Measurements from ENCODE around the gene LHB. TPM values are rescaled to one million over a fixed set of nuclear protein-coding genes. Genes with fewer than 3 reads are reported as not detected.

The LHB gene
- total RNA-seq, 1 experiment from 2014 or later: not detected

DNA sequence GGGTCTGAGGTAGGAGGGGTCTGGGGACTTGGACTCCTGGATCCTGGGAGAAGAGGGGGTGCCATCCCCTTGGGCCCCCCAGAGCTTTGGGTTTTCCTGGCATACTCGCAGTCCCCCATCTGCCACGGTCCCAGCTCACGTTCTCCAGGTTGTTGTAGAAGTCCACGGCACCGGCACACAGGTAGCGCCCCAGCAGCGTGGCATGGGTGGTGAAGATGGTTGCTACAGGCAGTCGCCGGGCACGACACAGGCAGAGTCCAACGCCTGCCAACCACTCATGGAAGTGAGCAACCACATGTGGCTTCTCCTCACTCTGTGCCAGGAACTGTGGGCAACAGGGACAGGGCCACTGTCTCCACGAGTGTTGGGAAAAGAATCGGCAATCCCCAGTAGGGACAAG lies 31.2 kb downstream of the LHB start:
- no peak for DNase-seq (ENCODE audit: low spot score)

DNA sequence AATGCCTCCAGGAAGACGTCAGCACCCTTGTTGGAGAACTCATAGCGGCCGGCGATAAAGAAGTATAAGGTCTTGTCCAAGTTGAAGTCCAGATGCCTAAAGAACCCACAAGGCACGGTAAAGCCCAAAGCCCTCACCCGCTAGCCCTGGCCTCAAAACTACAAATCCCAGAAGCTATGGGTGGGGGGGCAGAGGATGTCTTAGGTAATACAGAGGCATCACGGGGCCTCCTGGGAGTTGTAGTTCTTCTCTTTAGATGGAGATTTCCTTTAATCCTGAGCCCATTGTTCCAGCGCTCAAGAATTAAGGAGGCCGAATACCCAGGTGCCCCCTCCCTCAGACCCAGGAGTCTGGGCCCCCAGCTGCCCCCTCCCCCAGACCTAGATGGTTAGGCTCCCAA lies 34.6 kb downstream of the LHB start:
- DNase-seq (ENCODE audit: low spot score): no peak

DNA sequence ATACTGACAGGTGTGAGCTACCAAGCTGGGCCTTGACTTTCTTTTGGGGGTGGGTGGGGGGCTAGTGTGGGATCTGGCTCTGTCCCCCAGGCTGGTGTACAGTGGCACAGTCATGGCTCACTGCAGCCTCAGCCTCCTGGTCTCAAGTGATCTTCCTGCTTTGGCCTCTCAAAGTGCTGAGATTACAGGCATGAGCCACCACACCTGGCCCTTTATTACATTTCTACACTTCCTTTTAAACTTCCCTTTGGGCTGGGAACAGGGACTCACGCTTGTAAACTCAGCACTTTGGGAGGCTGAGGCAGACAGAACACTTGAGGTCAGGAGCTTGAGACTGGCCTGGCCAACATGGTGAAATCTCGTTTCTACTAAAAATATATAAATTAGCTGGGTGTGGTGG lies 39.8 kb downstream of the LHB start:
- DNase-seq (ENCODE audit: low spot score): no peak

DNA sequence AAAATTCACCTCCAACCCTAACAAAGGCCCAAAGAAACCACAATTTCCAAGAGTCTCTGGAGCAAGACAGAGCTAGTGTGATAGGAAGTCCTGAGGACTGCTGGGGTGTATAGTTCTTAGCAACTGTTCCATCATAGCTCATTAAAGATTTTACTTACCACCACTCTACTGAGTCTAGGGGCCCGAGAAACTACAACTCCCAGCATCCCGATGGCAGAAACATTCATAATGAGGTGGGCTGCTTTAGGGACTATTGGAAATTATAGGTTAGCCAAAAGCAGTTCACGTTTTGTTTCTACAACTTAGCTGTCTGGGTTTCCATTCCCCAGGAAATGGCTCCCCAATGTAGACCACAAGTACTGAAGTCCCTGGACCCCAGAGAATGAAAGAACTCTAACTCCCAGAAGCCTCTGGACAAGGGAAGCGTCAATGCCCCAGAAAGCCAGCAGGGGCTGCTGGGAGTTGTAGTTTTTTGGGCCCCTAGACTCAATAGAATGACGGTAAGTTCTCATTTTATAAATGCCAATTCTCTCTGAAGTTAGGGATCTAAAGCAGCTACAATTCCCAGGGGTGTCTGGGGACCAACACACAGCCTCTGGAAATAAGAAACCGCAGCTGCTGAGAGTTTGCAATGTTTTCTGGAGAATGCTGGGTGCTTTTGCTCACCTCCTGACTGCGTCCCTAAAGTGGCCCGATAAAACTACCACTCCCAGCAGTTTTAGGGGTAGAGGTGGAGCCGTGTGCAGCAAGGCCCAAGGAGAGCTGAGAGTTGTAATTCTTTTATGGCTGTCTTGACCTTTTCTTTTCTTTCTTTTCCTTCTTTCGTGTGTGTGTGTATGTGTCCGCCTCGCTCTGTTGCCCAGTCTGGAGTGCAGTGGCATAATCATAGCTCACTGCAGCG lies 40.7 kb downstream of the LHB start:
- no peak for DNase-seq (ENCODE audit: low spot score)

DNA sequence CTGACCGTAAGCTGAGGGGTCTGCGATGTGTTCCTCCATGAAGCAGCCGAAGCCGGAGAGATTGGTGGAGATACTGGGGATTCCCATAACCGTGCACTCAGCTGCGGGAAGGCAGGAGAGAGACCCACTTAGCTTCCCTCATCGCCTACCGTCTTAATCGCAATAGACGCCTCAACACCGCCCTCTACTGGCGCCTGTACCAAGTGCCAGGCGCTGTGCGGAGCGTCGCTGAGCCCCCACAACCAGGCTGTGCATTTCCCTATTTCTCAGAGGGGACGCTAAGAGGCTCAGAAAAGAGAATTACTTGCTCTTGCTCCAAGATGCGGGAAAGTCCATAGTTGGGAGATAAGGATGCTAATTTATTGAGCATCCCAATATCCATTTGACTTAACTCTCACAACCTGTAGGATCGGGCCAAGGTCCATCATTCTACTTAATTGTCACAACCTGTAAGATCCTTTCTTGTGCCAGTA lies 45.9 kb downstream of the LHB start:
- DNase-seq (ENCODE audit: low spot score): peak; percentile 52

DNA sequence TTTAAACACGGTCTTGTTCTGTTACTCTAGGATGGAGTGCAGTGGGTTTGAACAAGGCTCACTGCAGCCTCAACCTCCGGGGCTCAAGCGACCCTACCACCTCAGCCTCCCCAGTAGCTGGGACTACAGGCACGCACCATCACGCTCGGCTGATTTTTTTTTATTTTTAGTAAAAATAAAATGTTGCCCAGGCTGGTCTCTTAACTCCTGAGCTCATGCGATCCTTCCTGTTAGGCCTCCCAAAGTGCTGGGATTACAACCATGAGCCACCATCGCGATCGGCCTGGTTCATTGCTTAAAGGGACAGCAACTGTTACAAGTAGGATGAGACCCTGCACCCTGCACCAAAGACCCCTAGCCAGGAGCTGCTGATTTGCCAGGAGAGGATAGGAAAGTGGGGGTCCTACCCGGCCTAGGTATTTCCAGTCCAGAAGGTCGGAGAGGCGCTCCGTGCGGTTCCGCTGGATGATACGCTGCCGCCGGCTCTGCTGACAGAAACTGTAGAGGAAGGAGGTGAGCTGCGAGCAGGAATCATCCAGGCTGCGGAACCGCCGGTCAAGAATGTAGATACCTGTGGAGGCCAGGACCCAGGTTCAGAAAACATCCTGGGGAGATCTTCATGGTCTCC lies 46.6 kb downstream of the LHB start:
- no peak for DNase-seq (ENCODE audit: low spot score)

DNA sequence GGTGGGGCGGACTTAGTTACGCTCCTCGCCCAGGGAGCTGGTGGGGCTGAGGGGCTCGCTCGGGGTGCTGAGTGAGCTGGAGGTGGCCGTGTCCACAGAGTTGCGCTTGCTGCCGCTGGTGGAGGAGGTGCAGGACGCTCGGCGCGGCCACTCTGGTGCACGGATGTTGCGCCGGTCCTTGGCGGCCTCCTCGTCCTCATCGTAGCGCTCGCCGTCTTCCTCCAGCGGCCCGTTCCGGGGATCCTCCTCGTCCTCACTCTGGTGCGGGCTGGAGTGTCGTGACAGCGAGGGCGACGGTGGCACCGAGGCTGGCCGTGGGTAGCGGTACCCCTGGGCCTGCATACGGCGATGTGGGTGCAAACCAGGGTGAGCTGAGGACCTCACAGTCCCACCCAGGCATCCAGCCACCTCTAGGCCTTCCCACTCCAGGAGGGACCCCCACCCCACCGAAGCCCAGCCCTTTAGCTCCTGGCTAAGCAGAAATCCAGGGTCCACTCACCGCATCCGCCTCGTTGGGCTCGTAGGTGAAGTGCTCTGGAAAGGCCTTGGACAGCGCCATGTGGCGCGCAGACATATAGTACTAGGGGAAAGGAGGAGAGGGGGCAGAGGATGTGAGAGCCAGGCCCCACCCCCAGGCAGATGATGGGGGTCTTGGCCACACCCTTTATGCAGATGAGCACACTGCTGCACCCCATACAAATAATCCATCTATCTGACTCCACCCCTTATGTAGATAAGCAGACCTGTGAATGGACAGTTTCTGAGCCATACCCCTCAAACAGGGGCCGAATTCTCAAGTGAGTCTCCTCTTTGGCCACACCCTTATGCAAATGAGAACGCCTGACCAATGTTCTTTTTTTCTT lies 47.4 kb downstream of the LHB start:
- peak; percentile 48 for DNase-seq (ENCODE audit: low spot score)

DNA sequence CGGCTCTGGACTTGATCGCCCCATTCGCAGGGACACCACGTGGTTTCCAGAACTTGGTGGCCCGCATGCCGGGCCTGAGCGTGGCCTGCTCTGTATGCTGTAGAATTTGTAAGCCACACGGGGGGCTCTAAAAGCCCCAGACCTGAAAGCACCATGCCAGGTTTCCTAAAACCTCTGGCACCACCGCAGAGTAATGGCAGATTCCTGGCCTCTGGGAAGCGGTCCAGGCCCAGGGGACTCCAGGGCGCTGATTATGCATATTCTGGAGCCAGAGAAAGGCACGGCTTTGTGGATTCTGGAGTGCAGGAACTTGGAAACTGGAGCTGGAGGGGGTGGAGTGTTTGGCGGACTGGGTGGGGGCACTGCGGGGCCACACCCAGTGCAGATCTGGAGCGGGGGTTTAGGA lies 48.1 kb downstream of the LHB start:
- DNase-seq (ENCODE audit: low spot score): no peak

DNA sequence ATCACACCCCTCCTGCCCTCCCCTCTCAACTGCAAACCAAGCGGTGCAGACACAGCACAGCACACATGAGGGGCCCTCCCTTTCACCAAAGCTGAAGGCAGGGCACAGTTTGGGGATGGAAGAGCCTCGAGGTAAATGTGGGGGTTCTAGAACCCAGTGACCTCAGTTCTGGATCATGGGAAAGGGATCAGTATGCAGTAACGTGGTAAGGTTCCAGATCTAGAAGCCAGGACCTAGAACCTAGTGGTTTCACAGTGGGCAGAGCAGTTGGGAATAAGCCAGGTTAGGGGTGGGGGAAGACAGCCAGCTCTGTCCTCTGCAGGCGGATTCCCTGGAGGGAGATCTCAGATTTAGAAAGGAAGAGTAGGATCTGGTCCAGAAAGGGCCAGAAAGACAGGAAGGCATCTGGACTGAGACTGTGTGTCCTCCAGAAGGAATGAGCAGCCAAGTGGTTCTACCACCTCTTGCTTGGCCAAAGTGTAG lies 48.7 kb downstream of the LHB start:
- no peak for DNase-seq (ENCODE audit: low spot score)

DNA sequence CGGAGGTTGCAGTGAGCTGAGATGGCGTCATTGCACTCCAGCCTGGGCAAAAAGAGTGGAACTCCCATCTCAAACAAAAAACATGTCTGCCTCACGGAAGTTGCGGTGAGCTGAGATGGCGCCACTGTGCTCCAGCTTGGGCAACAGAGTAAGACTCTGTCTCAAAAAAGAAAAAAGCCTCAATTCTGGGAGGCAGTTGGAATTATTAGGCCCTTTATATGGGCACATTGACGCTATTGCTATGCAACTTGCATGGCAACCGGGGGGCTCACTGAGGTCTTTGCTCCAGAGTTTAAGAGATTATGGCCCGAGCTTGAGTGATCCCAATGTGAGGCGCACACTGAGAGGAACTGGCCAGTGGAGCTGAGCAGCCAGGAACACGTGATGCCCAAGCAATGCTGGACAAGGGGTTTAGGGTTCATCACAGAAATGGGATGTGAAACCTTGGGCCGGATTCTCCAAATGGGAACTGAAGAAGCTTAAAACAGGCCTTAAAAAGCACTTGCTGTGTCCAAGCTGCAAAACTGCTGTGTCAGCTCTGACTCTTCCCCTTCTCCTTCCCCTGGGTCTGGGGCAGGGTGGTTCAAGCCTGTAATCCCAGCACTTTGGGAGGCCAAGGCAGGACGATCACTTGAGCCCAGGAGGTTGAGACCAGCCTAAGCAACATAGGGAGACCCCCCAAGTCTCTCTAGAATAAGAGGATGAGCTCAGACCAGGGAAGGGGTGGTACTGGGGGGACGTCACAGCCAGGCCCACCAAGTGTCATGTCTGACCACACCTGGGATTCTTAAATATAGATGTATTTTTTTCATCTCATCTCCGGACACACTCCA lies 49.3 kb downstream of the LHB start:
- DNase-seq (ENCODE audit: low spot score): no peak

DNA sequence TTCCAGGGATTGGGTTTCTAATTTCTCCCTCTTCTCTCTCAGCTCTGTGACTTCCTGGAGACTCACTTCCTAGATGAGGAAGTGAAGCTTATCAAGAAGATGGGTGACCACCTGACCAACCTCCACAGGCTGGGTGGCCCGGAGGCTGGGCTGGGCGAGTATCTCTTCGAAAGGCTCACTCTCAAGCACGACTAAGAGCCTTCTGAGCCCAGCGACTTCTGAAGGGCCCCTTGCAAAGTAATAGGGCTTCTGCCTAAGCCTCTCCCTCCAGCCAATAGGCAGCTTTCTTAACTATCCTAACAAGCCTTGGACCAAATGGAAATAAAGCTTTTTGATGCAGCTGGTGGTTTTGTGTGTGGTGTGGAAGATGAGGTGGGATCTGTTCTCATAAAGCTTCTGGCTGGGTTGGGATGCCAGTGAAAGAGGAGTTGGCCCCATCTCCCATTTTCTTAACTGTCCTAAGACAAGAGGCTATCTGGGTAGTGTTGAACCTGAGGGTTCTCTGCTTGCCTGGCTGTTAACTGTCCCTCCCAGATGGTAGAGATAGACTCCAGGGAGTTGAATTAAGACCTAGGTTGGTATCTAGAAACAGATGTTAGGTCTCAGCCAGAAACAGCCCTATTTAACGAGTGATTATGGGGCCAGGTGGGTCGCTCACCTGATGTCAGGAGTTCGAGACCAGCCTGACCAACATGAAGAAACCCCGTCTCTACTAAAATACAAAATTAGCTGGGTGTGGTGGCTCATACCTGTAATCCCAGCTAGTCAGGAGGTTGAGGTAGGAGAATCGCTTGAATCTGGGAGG lies 50.1 kb downstream of the LHB start:
- no peak for DNase-seq (ENCODE audit: low spot score)

Other genes with a start within 250 kb of the LHB start
- gene BCAT2, start 206.1 kb downstream of the LHB start, total RNA-seq (2014; rRNA removed; shearing (Covaris generic)): 29.5 and 36.8 TPM in 2 replicates
- gene HSD17B14, start 180.6 kb downstream of the LHB start, total RNA-seq (2014; rRNA removed; shearing (Covaris generic)): 9.9 and 14.6 TPM in 2 replicates
- gene PLEKHA4, start 148.5 kb downstream of the LHB start, total RNA-seq (2014; rRNA removed; shearing (Covaris generic)): 1.9 and 6.9 TPM in 2 replicates
- gene PPP1R15A, start 144.7 kb downstream of the LHB start, total RNA-seq (2014; rRNA removed; shearing (Covaris generic)): 20.8 and 34.8 TPM in 2 replicates
- not detected in 2 replicates for gene TULP2, start 118.3 kb downstream of the LHB start, total RNA-seq (2014; rRNA removed; shearing (Covaris generic))
- 91.4 and 104 TPM in 2 replicates for gene NUCB1, start 116.8 kb downstream of the LHB start, total RNA-seq (2014; rRNA removed; shearing (Covaris generic))
- gene DHDH, start 83.4 kb downstream of the LHB start, total RNA-seq (2014; rRNA removed; shearing (Covaris generic)): 0.10 TPM in 1 of 2 replicates, not detected in the other
- gene BAX, start 62.2 kb downstream of the LHB start, total RNA-seq (2014; rRNA removed; shearing (Covaris generic)): 32.4 and 40.6 TPM in 2 replicates
- gene FTL, start 51.8 kb downstream of the LHB start, total RNA-seq (2014; rRNA removed; shearing (Covaris generic)): 1,818 and 2,662 TPM in 2 replicates
- 14.1 and 18.2 TPM in 2 replicates for gene GYS1, start 23.8 kb downstream of the LHB start, total RNA-seq (2014; rRNA removed; shearing (Covaris generic))
- 121 and 149 TPM in 2 replicates for gene RUVBL2, start 23.2 kb downstream of the LHB start, total RNA-seq (2014; rRNA removed; shearing (Covaris generic))
- 2.6 TPM in 1 of 2 replicates, not detected in the other for gene CGB3, start 7.2 kb upstream of the LHB start, total RNA-seq (2014; rRNA removed; shearing (Covaris generic))
- gene CGB2, start 14.8 kb upstream of the LHB start, total RNA-seq (2014; rRNA removed; shearing (Covaris generic)): not detected in 2 replicates
- gene CGB1, start 19.8 kb upstream of the LHB start, total RNA-seq (2014; rRNA removed; shearing (Covaris generic)): not detected in 2 replicates
- gene CGB5, start 26.8 kb upstream of the LHB start, total RNA-seq (2014; rRNA removed; shearing (Covaris generic)): 1.3 and 3.4 TPM in 2 replicates
- gene CGB8, start 32.0 kb upstream of the LHB start, total RNA-seq (2014; rRNA removed; shearing (Covaris generic)): 4.7 and 8.8 TPM in 2 replicates
- 0.43 and 1.4 TPM in 2 replicates for gene CGB7, start 40.7 kb upstream of the LHB start, total RNA-seq (2014; rRNA removed; shearing (Covaris generic))
- not detected in 2 replicates for gene NTF4, start 47.7 kb upstream of the LHB start, total RNA-seq (2014; rRNA removed; shearing (Covaris generic))
- not detected in 2 replicates for gene KCNA7, start 55.6 kb upstream of the LHB start, total RNA-seq (2014; rRNA removed; shearing (Covaris generic))
- 143 and 174 TPM in 2 replicates for gene SNRNP70, start 68.4 kb upstream of the LHB start, total RNA-seq (2014; rRNA removed; shearing (Covaris generic))
- 0.16 and 8.5 TPM in 2 replicates for gene LIN7B, start 97.3 kb upstream of the LHB start, total RNA-seq (2014; rRNA removed; shearing (Covaris generic))
- gene C19orf73, start 102.1 kb upstream of the LHB start, total RNA-seq (2014; rRNA removed; shearing (Covaris generic)): not detected in 2 replicates
- gene PPFIA3, start 102.5 kb upstream of the LHB start, total RNA-seq (2014; rRNA removed; shearing (Covaris generic)): 3.4 and 4.7 TPM in 2 replicates
- gene HRC, start 138.3 kb upstream of the LHB start, total RNA-seq (2014; rRNA removed; shearing (Covaris generic)): 0.07 TPM in 1 of 2 replicates, not detected in the other
- gene TRPM4, start 140.7 kb upstream of the LHB start, total RNA-seq (2014; rRNA removed; shearing (Covaris generic)): 3.6 and 7.6 TPM in 2 replicates

Data from A172 (cell line).